Ovary (tissue), 9 donors: ENCODE measurements around the gene PLEKHO2. TPM values are rescaled to one million over a fixed set of nuclear protein-coding genes. Genes with fewer than 3 reads are reported as not detected.

Experiments used
- DNase-seq, 5 donors: peaks; one replicate each; pipeline ENCODE4 v3.0.0-alpha.2; 2019 to 2020
- H3K27ac ChIP-seq, 2 donors: fragments of 200-600 bp; one replicate each; pipeline versions ENCODE4 v1.5.1 to v1.8.0; 2019 to 2022
- H3K27me3 ChIP-seq: fragments of 200-600 bp; one replicate; pipeline ENCODE4 v1.8.0; 2022
- H3K36me3 ChIP-seq: fragments of 200-600 bp; sonication (generic); one replicate; pipeline ENCODE4 v1.5.1; 2019
- H3K4me1 ChIP-seq: one replicate; pipeline ENCODE4 v1.8.1; 2013; ENCODE audit warnings: mild to moderate bottlenecking, moderate library complexity; ENCODE audit not compliant: insufficient read depth
- H3K4me3 ChIP-seq: fragments of 200-600 bp; sonication (generic); one replicate; pipeline ENCODE4 v1.5.1; 2017
- H3K9me3 ChIP-seq, 2 donors: fragments of 200-600 bp in 1 of 2; sonication (generic) in 1 of 2; one replicate each; pipeline versions ENCODE4 v1.5.1 to v1.8.1; 2013 to 2019; ENCODE audit warnings: mild to moderate bottlenecking in 1 of 2, moderate library complexity in 1 of 2
- EP300 ChIP-seq: sonication (generic); formaldehyde crosslinking; IDR thresholded peaks from one replicate; pipeline ENCODE4 v1.6.1; 2017; ENCODE audit warnings: antibody characterized with exemption
- POLR2A ChIP-seq: fragments of 450-650 bp; IDR thresholded peaks from one replicate; pipeline ENCODE4 v1.6.1; 2017; ENCODE audit warnings: antibody characterized with exemption, mild to moderate bottlenecking, moderate library complexity
- WGBS, 3 donors: extraction: QIAGEN DNeasy Blood & Tissue Kit in 1 of 3; methylation state at CpG; one replicate each; pipeline versions ENCODE4 v1.1.5 to v1.1.7; 2013 to 2017; 5-methylcytosine and 5-hydroxymethylcytosine counted together
- intact Hi-C, 4 donors: fragments of 100-400 bp; cut with DNase I; formaldehyde crosslinking; loops; one replicate each; pipeline versions ENCODE4 v1.11.0 to v1.15.1; 2022 to 2023
- polyA plus RNA-seq, 2 donors: library from polyadenylated mRNA; stranded (reverse); fragments of 200-250 nt in 1 of 2; fragments of 350-450 nt in 1 of 2; fragmentation: Illumina TruSeq in 1 of 2; extraction: RNeasy Lipid Tissue Mini Kit (QIAGEN cat#74804) in 1 of 2; gene quantifications; one replicate each; pipeline ENCODE4 v1.2.3, GENCODE V29; 2013 to 2014
- total RNA-seq, 7 donors: library from RNA; depleted of rRNA in 2 of 7; stranded (reverse); fragments of >200 nt in 2 of 7; fragmentation: NEBNext Ultra II Directional in 3 of 7; extraction: Animal tissue kit (Norgen Biotek cat#: 25700) in 3 of 7; gene quantifications; one replicate each; pipeline versions ENCODE4 v1.1.0 to v1.2.4, GENCODE V29; 2016 to 2023
- TF ChIP-seq, protein P1 (sequence below), 3 donors: fragments of 450-650 bp in 2 of 3; fragments of 200-600 bp in 1 of 3; IDR thresholded peaks; one replicate each; pipeline versions ENCODE4 v1.5.1 to v1.8.0; 2016 to 2022; ENCODE audit warnings: antibody characterized with exemption in 3 of 3, mild to moderate bottlenecking in 1 of 3
- donor health status: DM: no; HTN: no; CAD: no; lungs with moderate emphysema.
- donor health status: DM: no; HTN: no; CAD: no.
- donor health status: Bipolar disorder and iron deficiency.
- donor health status: DM: yes; HTN: yes; CAD: no.
- donor health status: DM: no; HTN: no; CAD: no.
- donor health status: DM: yes; HTN: yes; CAD: no.

The PLEKHO2 gene
- total and polyA plus RNA-seq, 9 donors: 12.6 to 42.7 (median 27.5) TPM

DNA sequence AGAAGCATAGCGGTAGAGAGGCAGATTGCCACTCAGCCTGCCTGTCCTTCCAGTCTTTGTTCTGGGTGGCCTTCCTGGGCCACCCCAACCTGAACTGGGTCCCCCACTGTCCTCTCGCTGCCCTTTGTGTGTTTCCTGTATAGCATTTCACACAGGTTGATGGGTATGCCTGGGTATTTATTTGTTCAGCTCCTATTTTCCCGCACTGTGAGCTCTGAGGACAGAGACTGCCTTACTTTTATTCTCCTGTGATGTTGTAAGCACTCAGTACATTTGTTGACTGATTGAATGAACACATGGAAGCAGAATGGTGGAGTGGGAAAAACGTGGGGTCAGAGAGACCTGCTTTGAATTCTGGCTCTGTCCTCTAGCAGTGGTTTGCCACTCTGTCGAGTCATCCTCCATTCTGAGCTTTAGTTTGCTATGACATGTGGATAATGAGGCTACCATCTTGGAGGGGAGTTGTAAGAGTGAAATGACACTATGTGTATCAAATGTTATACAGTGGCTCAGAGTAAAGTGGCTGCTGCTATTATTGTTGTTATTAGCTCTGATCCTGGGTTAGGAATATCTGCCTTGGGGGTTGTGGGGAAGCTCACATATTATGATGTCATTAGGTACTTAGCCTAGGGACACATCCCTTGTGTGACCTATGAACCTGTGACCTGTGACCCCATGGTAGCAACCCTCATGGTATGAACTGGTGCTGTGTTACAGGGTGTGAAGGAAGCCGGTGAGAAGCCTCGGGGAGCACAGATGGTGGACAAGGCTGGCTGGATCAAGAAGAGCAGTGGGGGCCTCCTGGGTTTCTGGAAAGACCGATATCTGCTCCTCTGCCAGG lies 6.4 kb downstream of the PLEKHO2 start:
- H3K4me1 ChIP-seq: peaks cover 12% of the 10 kb centered on the region

DNA sequence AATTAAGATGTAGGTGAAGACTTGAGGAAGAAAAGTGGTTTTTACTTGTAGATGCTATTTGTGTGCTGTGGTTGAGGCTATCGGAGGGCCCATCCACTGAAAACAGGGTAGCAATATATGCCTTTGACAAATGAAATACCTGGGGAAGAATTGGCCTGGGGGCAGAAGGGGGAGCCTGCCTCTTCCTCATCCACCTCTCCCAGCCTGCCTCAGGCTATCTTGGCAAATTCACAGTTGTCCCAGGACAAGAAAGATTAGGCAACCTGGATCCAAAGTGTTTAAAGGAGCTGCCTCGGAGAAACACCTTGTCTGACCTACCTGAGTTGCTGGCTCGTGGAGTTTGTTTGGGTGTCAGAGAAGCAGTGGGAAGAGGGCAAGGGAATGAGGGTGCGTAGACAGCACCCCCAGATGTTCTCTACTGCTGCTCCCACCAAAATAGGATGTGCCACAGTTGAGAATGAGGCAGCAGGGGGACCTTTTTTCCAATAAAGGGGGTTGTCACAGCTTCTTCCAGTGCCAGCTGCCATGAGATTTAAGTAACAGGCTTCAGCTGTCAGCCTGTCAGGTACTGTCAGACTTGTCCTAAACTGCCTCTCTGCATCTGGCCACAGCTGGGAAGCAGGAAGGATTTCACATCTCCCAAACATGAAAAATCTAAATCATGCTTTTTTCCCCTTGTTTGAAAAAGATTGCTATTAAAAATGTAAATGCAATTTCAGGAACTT lies 9.2 kb downstream of the PLEKHO2 start:
- intact Hi-C loops: no loop called here
- Histone ChIP-seq H3K9me3 (no peaks in the 10 kb centered on the region), H3K36me3 (no peaks in the 10 kb centered on the region), H3K4me3 (no peak overlapping the region), H3K27ac (no peak overlapping the region), H3K27me3 (no peaks in the 10 kb centered on the region), H3K4me1 (peaks cover 8% of the 10 kb centered on the region)
- no peak for TF ChIP-seq POLR2A
- TF ChIP-seq, protein P1, sequence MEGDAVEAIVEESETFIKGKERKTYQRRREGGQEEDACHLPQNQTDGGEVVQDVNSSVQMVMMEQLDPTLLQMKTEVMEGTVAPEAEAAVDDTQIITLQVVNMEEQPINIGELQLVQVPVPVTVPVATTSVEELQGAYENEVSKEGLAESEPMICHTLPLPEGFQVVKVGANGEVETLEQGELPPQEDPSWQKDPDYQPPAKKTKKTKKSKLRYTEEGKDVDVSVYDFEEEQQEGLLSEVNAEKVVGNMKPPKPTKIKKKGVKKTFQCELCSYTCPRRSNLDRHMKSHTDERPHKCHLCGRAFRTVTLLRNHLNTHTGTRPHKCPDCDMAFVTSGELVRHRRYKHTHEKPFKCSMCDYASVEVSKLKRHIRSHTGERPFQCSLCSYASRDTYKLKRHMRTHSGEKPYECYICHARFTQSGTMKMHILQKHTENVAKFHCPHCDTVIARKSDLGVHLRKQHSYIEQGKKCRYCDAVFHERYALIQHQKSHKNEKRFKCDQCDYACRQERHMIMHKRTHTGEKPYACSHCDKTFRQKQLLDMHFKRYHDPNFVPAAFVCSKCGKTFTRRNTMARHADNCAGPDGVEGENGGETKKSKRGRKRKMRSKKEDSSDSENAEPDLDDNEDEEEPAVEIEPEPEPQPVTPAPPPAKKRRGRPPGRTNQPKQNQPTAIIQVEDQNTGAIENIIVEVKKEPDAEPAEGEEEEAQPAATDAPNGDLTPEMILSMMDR (IDR thresholded peaks at IDR 0.05): no peak
- no peak for TF ChIP-seq EP300
- no peak for DNase-seq
- WGBS, 3 donors: 72 to 75% (median 74%) methylated on average over 4 of the region's 4 CpGs

More for the DNA sequence above, 6.4 kb downstream of the PLEKHO2 start:
- no peak overlapping the region for H3K27ac ChIP-seq
- 87 to 90% (median 87%) methylated on average over 8 of the region's 8 CpGs for WGBS, 3 donors
- H3K4me3 ChIP-seq: no peak overlapping the region
- H3K36me3 ChIP-seq: no peaks in the 10 kb centered on the region
- TF ChIP-seq POLR2A: no peak
- TF ChIP-seq, protein P1 (IDR thresholded peaks at IDR 0.05): no peak
- no peak for TF ChIP-seq EP300
- H3K27me3 ChIP-seq: no peaks in the 10 kb centered on the region
- H3K9me3 ChIP-seq: no peaks in the 10 kb centered on the region
- DNase-seq: no peak
- intact Hi-C loops: loop anchor here in 1 of 4 donors (10.0 kb wide), 1 partner anchor 47 kb away; no protein-coding TSS in a partner anchor

DNA sequence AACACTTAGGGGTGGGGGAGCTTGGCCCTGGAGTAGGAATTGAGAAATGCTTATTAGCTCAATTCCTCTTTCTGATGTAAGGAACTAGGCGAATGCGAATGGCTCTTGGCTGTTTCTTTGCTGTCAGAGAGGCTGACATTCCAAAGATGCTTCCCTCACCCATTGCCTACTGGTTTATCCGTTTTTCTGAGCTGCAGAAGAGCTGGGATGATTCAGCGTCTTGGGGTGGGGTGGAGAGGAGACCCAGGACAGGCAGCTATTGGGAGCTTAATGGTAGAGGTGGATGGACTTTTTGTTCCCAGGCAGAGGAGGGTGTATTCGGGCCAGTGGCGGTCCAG lies 9.8 kb downstream of the PLEKHO2 start:
- no peak overlapping the region for H3K27ac ChIP-seq
- H3K36me3 ChIP-seq: no peaks in the 10 kb centered on the region
- intact Hi-C loops: no loop called here
- TF ChIP-seq, protein P1 (IDR thresholded peaks at IDR 0.05): no peak
- no peak for TF ChIP-seq POLR2A
- no peak for TF ChIP-seq EP300
- H3K27me3 ChIP-seq: no peaks in the 10 kb centered on the region
- peaks cover 11% of the 10 kb centered on the region for H3K4me1 ChIP-seq
- H3K9me3 ChIP-seq: no peaks in the 10 kb centered on the region
- no peak overlapping the region for H3K4me3 ChIP-seq
- DNase-seq: peak in 1 of 5 donors; percentile 56
- 17 to 26% (median 19%) methylated on average over 6 of the region's 6 CpGs for WGBS, 3 donors

DNA sequence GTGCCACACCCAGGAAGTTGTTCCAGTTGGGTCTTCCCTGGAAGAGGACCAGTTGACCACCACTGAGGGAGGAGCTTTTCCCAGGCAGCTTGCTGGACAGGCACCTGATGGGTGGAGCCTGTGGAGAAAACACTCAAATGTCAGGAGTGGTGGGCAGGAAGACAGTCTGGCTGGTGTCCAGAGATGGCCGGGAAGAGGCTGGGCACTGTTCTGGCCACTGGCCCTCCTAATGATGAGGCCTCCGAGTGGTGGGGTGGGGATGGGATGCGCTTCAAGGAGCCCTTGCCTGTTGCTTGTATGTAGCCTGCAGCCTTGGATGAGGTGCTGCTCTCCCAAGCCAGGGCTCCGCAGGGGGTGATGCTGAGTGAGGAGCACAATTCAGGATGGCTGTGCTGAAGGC lies 12.3 kb downstream of the PLEKHO2 start:
- Histone ChIP-seq H3K36me3 (no peaks in the 10 kb centered on the region), H3K27ac (peak overlapping the region in 1 of 2 donors; percentile 30), H3K4me1 (peaks cover 28% of the 10 kb centered on the region), H3K9me3 (no peaks in the 10 kb centered on the region), H3K27me3 (no peaks in the 10 kb centered on the region), H3K4me3 (no peak overlapping the region)
- TF ChIP-seq POLR2A: no peak
- 53 to 77% (median 67%) methylated on average over 4 of the region's 4 CpGs for WGBS, 3 donors
- intact Hi-C loops: no loop called here
- DNase-seq: no peak
